ENCODE results near the gene SEL1L2.

DNA sequence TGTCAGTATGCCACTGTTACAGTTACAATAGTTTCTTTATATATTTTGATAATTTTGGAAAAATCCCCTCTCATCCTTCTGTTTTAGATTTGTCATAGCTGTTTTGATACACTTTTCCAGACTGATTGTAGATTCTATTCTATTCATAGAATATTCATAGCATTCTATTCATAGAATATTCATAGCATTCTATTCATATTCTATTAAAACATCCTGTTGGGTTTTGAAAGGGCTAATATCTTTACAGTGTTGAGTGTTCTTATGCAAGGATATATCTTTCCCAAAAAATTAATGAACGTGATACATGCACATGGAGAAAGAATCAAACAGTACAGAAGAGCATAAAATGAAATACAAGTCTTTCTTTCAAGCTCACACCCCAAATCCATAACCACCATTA lies 42.9 kb upstream of the SEL1L2 start:
- no peak for TF ChIP-seq ELF4 (IDR thresholded peaks at IDR 0.05)
- no peak for TF ChIP-seq BHLHE40 (IDR thresholded peaks at IDR 0.05; ENCODE audit: borderline replicate concordance)
- TF ChIP-seq FOXM1 (IDR thresholded peaks at IDR 0.05; ENCODE audit: borderline replicate concordance) = no peak
- TF ChIP-seq NFRKB (IDR thresholded peaks at IDR 0.05) = no peak
- no peak for TF ChIP-seq TARDBP (IDR thresholded peaks at IDR 0.05)
- TF ChIP-seq SP1 (IDR thresholded peaks at IDR 0.05) = no peak
